Measurements from ENCODE around the gene CCNL1.

- no peak for TF ChIP-seq ZC3H10 (CRISPR knock-in tag; IDR thresholded peaks at IDR 0.05)
- TF ChIP-seq RARB (CRISPR knock-in tag; IDR thresholded peaks at IDR 0.05): no peak
- no peak for TF ChIP-seq ARNTL (CRISPR knock-in tag; IDR thresholded peaks at IDR 0.05; ENCODE audit: borderline replicate concordance, low read depth)
- no peak for TF ChIP-seq GLIS3 (CRISPR knock-in tag; IDR thresholded peaks at IDR 0.05)
- no peak for TF ChIP-seq TSHZ2 (CRISPR knock-in tag; IDR thresholded peaks at IDR 0.05)
- TF ChIP-seq ZNF70 (CRISPR knock-in tag; IDR thresholded peaks at IDR 0.05): no peak
- no peak for TF ChIP-seq SNAI2 (CRISPR knock-in tag; IDR thresholded peaks at IDR 0.05)
- no peak for TF ChIP-seq PATZ1 (CRISPR knock-in tag; IDR thresholded peaks at IDR 0.05; ENCODE audit: borderline replicate concordance)
- no peak for TF ChIP-seq ISL1 (CRISPR knock-in tag; IDR thresholded peaks at IDR 0.05)
These were observed 30.5 kb upstream of the CCNL1 start for GRCh38 chr3:157190380-157190872.
